Astrocyte (in vitro differentiated cells and primary cell): Measurements from ENCODE around the gene CCR8.

Source experiments
- CTCF ChIP-seq: IDR thresholded peaks from 2 replicates; pipeline ENCODE4 v1.5.1; 2011; ENCODE audit warnings: low read depth, mild to moderate bottlenecking, inconsistent platforms, low read length, moderate library complexity; ENCODE audit not compliant: insufficient read depth
- EZH2 ChIP-seq: IDR thresholded peaks from 2 replicates; pipeline ENCODE4 v1.6.1; 2012; ENCODE audit warnings: mild to moderate bottlenecking, low read length, inconsistent platforms; ENCODE audit not compliant: insufficient read depth

- TF ChIP-seq EZH2 (no peak), CTCF (no peak)
Measured at GRCh38 chr3:39362812-39363211, 33.3 kb downstream of the CCR8 start.
